GM18951 (cell line): ENCODE results near the gene P2RY12.

Source experiments
- POLR2A ChIP-seq: IDR thresholded peaks from 4 replicates; pipeline ENCODE4 v1.6.1; 2011; ENCODE audit warnings: mild to moderate bottlenecking; ENCODE audit not compliant: insufficient read length, insufficient read depth; ENCODE audit errors: extremely low read depth
- in situ Hi-C: fragments of 300-500 bp; cut with MboI; formaldehyde crosslinking; loops from one replicate; pipeline ENCODE4 v1.12.0; 2022; ENCODE audit warnings: low sequenced_read_pairs, mixed read lengths, inconsistent platforms; ENCODE audit not compliant: unreplicated experiment

The P2RY12 gene

DNA sequence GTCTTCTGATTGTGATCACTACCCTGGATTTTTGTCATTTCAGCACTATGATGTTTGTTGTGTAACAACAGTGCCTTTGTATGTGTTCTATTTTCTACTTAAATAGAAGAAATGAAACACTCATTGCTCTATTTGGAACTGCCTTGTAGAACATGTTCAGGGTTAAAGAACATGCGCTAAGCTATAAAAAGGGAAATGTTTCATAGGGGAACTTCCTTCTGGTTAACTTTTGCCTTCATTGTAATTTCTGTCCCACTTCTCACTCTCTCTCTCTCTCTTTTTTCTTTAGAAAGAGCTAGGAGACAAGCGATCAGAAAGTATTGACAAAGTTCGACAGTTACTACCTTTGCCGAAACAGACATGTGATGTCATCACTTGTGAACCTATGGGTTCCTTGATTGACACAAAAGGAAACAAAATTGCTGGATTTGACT lies at the start of gene P2RY12:
Gene P2RY12, minus strand, starts transcription at position 13 of the 434 bp plus-strand sequence. CDS start 45,908 bp downstream, outside the sequence.
- in situ Hi-C loops, result no loop called here
- no peak for TF ChIP-seq POLR2A

DNA sequence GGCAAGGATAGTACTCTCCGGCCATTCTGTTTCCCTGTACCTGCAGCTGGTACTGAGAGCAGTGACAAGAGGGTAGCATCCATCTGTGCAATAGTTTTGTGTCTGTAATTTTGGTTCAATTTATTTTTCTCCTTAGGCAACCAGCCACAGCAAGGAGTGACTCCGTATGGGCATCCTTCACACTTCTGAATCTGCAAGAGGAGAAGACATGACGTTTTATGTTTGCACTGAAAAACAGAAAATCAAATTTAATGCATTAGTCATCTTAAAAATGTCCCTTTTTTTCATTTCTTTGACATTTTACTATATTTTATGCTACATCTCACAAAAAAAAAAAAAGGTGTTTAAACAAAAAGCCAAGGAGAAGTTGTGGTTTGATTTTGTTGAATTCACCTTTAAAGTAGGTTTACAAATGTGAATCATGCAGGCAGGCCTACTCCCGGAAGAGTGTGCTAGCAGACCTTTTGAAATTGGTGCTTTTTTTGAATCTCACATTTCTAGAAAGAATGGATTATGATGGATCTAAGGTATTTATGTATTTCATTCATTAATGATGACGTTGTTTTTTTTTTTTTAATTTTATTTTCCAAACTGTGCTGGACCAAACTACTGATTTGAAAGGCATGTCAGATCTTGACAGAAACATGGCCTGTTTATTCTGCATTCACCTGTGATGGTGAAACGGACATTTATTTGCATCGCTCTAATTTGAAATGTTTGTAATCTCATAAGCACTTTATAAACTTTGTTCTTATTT lies 48.2 kb upstream of the P2RY12 start:
- in situ Hi-C loops, result loop anchor here (10.0 to 25.0 kb wide), 2 partner anchors 405 to 482 kb away; no protein-coding TSS in a partner anchor
- TF ChIP-seq POLR2A, result no peak

DNA sequence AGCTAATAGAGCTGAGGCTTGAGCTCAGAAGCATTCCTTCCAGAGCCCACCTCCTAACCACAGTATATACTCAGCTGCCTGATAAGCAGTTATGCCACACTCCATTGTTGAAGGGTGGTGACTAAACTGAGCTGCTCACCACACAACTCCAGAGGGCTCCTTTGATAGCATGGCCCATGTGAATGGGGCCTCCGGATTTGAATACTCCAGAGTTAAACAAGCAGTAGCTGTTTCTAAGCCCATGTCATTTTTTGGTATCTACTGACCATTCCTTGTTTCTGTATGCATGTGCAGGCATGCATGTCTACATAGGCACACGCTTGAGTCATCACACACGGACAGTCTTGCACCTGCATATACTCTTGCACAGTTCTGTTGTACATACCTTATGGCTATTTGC lies 47.4 kb upstream of the P2RY12 start:
- in situ Hi-C loops, result loop anchor here (10.0 to 25.0 kb wide), 2 partner anchors 405 to 483 kb away; no protein-coding TSS in a partner anchor
- TF ChIP-seq POLR2A, result no peak

DNA sequence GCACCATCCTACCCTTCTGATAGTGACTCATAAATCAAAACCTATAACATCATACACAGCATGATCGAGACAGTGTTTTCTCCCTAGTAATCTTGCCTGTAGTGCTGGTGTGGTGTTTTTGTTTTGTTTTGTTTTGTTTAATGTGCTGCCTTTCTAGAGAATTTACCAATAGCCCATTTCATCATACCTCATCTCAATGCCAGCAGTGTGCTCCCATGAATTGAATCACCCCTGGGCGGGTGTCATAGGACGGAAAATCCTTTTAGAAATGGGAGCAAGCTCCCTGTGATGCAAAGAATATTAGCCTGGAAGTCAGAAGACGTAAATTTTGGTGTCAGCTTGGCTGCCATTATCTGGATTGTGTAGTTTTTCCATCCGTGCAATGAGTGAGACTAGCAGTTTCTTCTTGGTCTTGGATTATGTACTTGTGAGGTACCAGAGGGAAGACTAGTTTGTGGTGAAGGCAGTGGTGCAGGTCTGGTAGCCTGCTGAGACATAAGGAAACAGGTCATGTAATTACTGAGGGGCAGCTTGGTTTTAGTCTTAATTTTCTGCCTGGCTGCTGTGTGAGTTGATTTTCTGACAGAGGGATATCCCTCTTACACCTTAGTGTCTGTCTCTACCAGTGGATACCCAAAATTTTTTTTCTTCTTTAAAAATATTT lies 46.4 kb upstream of the P2RY12 start:
- TF ChIP-seq POLR2A, result no peak
- in situ Hi-C loops, result loop anchor here (10.0 to 25.0 kb wide), 2 partner anchors 406 to 484 kb away; no protein-coding TSS in a partner anchor

DNA sequence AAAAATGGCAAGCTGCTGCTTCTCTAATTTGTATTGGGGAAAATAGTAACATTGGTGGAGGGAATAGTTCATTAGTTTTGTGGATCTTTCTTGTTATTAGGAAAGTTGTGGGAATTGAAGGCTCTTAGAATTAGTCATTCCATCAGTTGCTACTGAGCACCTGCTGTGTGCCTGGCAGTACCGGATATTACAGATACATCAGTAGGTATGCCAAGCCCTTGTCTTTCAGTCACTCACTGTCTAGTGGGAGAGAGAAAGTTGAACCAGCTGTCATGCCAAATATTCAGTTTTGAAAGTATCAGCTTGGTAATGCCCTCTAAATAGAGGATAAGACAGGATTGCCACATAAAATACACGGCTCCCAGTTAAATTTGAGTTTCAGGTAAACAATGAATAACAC lies 43.8 kb upstream of the P2RY12 start:
- TF ChIP-seq POLR2A, result no peak
- in situ Hi-C loops, result loop anchor here (25.0 kb wide), 1 partner anchor 409 kb away; no protein-coding TSS in a partner anchor

DNA sequence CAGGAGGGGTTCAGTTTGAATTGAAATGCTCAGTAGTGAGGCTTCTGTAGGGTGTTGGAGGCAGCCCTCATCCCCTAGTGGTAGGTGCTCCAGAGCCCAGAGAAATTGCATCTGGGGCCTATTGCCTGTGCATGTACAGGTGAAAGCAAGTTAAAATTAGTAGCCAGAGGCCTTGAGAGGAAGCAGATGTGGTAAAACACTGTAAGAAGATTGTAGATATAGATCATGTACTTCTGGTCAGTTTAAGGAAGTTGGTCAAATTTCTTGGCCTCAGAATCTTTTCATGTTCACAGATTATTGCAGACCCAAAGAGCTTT lies 41.7 kb upstream of the P2RY12 start:
- no peak for TF ChIP-seq POLR2A
- in situ Hi-C loops, result loop anchor here (25.0 kb wide), 1 partner anchor 411 kb away; no protein-coding TSS in a partner anchor

DNA sequence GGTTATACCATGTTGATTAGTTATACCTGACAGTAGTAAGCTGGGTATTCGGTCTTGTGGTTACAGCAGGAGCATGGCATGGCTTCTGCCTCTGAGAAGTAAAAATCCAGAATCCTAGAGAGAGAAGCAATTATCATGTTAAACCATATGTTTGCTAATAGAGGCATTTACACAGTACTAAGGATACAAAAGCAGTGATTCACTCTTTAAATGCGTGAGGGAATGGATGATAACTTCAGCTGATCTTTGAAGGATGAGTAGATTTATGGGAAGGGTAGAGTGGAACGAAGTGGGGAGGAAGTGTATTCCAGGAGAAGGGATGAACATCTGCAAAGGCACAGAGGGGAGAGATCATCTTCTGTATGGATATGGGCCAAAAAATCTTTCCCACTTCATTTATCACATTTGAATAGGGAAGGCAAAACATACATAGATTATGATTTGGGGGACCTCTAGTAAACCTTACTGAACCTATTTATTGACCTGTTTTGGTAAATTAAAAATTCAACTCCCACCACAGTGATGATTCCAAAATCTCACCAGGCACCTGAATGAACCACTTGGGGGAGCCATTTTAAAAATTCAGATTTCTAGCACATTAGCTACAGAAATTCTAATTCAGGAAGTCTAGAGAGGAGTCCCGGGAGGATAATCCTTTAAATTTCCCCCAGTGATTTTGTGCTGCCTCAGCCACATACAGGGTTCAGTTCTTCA lies 41.2 kb upstream of the P2RY12 start:
- no peak for TF ChIP-seq POLR2A

DNA sequence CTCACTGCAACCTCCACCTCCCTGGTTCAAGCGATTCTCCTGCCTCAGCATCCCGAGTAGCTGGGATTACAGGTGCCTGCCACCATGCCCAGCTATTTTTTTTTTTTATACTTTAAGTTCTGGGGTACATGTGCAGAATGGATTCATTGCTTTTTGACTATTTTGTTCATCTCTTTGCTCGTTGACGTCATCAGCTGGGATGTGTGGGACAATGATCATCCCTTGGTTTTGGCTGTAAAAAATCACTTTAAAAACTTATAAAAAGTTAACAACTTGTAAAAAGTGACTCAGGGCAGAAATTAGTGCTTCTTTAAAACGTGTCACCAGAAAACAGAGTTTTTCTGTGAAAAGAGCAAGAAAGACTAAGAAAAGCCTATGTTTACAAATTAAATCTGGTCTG lies 38.5 kb upstream of the P2RY12 start:
- in situ Hi-C loops, result no loop called here
- TF ChIP-seq POLR2A, result no peak

More for the DNA sequence above, 41.2 kb upstream of the P2RY12 start:
- in situ Hi-C loops, result loop anchor here (25.0 kb wide), 1 partner anchor 412 kb away; no protein-coding TSS in a partner anchor

DNA sequence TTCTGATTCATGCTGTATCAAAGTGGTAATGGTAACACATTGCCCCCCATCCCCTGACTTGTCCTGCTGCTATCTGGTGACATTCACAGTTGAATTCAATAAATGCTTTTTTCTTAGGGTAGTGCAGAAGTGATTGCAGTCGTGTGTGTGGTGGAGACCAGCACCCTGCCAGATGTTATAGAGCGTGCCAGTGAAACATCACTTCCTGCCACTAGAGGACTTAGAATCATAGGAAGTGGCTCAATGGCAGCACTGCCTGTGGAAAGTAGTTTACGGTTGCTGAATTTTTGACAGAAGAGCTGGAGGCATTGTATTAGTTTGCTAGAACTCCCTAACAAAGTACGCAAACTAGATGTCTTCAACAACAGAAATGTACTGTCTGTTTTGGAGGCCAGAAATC lies 37.4 kb upstream of the P2RY12 start:
- in situ Hi-C loops, result no loop called here

DNA sequence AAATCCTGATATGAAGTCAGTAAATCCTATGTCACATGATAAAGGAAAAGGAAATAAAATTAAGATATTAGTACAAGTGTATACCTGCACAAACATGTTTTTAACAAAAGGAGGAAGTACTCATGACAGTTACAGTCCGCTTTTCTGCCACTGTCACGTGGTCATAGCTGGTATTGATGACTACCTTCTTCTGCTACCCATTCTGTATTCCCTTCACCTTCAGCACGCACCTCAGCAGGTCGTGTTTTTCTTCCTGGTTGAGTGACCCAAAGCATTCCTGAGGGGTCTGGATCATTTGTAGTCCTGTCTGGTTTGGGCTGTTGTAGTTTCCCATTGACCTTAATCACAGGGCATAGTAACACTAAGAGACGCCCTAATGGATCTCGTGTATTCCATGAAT lies 35.3 kb upstream of the P2RY12 start:
- in situ Hi-C loops, result no loop called here

More for the DNA sequence above, 37.4 kb upstream of the P2RY12 start:
- TF ChIP-seq POLR2A, result no peak

DNA sequence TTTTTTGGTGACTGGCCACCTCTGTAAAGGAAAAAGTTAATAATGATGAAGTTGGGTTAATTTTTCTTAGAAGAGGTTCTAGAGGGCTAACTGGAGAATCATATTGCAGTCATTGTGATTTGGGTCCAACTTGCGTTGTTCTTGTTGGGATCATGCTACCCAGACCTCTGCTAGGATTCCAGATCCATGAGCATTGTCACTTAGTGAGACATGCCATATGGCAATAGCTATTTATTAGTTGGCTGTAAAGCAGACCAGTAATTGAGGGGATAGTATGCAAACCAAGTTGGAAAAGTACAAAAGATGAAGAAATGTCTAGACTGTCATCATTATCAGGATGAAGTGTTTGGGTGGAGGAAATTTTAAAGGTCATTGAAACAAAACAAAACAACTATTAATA lies 30.7 kb upstream of the P2RY12 start:
- in situ Hi-C loops, result no loop called here
- TF ChIP-seq POLR2A, result no peak

More for the DNA sequence above, 35.3 kb upstream of the P2RY12 start:
- TF ChIP-seq POLR2A, result no peak

DNA sequence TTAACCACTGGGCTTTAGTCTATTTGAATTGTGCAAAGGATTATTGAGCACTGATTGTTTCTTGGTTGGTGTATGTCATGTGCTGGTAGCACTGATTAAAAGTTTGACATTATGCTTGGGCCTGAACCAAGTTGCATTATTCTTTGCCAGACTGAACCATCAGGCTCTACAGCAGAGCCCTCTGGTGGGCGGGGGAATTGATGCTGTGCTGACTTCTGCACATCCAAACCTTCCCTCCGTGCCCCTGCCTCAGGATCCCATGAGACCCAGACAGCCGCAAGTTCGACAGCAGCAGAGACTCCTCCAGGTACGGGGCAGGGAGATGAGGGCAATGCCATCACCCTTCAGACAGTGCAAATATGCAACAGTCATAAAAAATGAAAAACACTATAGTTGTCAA lies 28.4 kb upstream of the P2RY12 start:
- no peak for TF ChIP-seq POLR2A
- in situ Hi-C loops, result no loop called here
